NCI-H82 treated with DMSO at 0.1 percent for 48 hours (cell line): Measurements from ENCODE around the gene EP400.
A peak's percentile ranks its signal among the peaks of the same experiment; 100 is the strongest.

Experiments used
- DNase-seq: peaks from one replicate; lab custom pipeline; 2025; ENCODE audit not compliant: unreplicated experiment; lab: John Stamatoyannopoulos, UW

Gene EP400

GRCh38 chr12:131922772-131923171 is 27.0 kb upstream of the EP400 start:
- DNase-seq: no peak

- DNase-seq: no peak
These were observed 26.5 kb upstream of the EP400 start for GRCh38 chr12:131923260-131923659.

- DNase-seq: no peak
These were observed 22.3 kb upstream of the EP400 start for GRCh38 chr12:131927110-131928079.

GRCh38 chr12:131928080-131928710 is 21.5 kb upstream of the EP400 start:
- DNase-seq: peak; percentile 83

- DNase-seq: peak; percentile 85
These were observed 20.8 kb upstream of the EP400 start, which contains the start of gene PUS1 for GRCh38 chr12:131928711-131929580. TSS of gene PUS1 (plus strand) at chr12:131929276. CDS start at chr12:131929723, 447 bp downstream.

- DNase-seq: no peak
These were observed 19.9 kb upstream of the EP400 start for GRCh38 chr12:131929581-131930456.

GRCh38 chr12:131930510-131930909 is 19.2 kb upstream of the EP400 start:
- DNase-seq: no peak

- DNase-seq: no peak
These were observed 16.4 kb upstream of the EP400 start for GRCh38 chr12:131933387-131933786.

GRCh38 chr12:131934535-131934934 is 15.2 kb upstream of the EP400 start:
- DNase-seq: no peak

- DNase-seq: no peak
These were observed 11.7 kb upstream of the EP400 start for GRCh38 chr12:131938082-131938481.

GRCh38 chr12:131939007-131939406 is 10.7 kb upstream of the EP400 start:
- no peak for DNase-seq

- DNase-seq: no peak
These were observed 9.6 kb upstream of the EP400 start for GRCh38 chr12:131940141-131940547.

GRCh38 chr12:131941116-131941986 is 8.4 kb upstream of the EP400 start:
- no peak for DNase-seq

- no peak for DNase-seq
These were observed 7.8 kb upstream of the EP400 start for GRCh38 chr12:131941987-131942341.

GRCh38 chr12:131942671-131943070 is 7.1 kb upstream of the EP400 start:
- no peak for DNase-seq

GRCh38 chr12:131943389-131943788 is 6.4 kb upstream of the EP400 start:
- DNase-seq: no peak

GRCh38 chr12:131943876-131944275 is 5.9 kb upstream of the EP400 start:
- DNase-seq: no peak

GRCh38 chr12:131944601-131945251 is 5.0 kb upstream of the EP400 start:
- no peak for DNase-seq

- no peak for DNase-seq
These were observed 3.0 kb upstream of the EP400 start for GRCh38 chr12:131946757-131947156.
